DOHH2 (cell line): ENCODE measurements around the gene SIVA1.
"Not testable (repeated sequence)": the region's sequence is repeated elsewhere in the genome, so short reads cannot be mapped to it uniquely, and the experiment has no call there.

ENCODE experiments used
- CTCF ChIP-seq: fragments of 200-600 bp; sonication (generic); IDR thresholded peaks from one replicate; pipeline ENCODE4 v1.5.1; 2014; ENCODE audit warnings: antibody characterized with exemption, mild to moderate bottlenecking, low read depth, low read length; ENCODE audit not compliant: poor library complexity, severe bottlenecking
- EZH2phosphoT487 ChIP-seq: fragments of 200-600 bp; sonication (generic); IDR thresholded peaks from 2 replicates; pipeline ENCODE4 v1.6.1; 2017; ENCODE audit warnings: borderline replicate concordance, mild to moderate bottlenecking, antibody characterized with exemption, low read length, moderate library complexity, mixed read lengths

DNA sequence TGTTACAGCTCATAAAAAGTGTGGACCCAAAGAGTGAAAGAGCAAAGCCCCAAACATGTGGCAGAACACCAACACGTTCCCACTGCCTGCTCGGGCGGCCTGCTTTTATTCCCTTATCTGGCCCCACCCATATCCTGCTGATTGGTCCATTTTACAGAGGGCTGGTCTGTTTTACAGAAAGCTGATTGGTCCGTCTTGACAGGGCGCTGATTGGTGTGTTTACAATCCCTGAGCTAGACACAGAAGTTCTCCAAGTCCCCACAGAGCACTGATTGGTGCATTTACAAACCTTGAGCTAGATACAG lies 2.2 kb upstream of the SIVA1 start:
- not testable (repeated sequence) for TF ChIP-seq CTCF, EZH2phosphoT487
